Fibroblast of pulmonary artery (primary cell): Measurements from ENCODE around the gene CLDN5.

ENCODE experiments used
- DNase-seq: peaks from one replicate; pipeline ENCODE4 v3.0.0-alpha.2; 2010; ENCODE audit warnings: low read depth
- H3K4me3 ChIP-seq: replicated peaks from 2 replicates; pipeline ENCODE4 v1.5.1; 2011; ENCODE audit warnings: low read depth, mild to moderate bottlenecking, control low read depth, low read length, moderate library complexity
- CTCF ChIP-seq: IDR thresholded peaks from 2 replicates; pipeline ENCODE4 v1.5.1; 2011; ENCODE audit warnings: mild to moderate bottlenecking, control low read depth, low read length, inconsistent platforms; ENCODE audit errors: missing control alignments

Gene CLDN5

GRCh38 chr22:19524170-19525115 lies at the start of gene CLDN5:
CLDN5 (minus strand) TSS chr22:19524410; CDS start chr22:19524255, 155 bp downstream.
- peak within 1 kb of the TSS; percentile 35 for H3K4me3 ChIP-seq
- DNase-seq = peak; percentile 19
- TF ChIP-seq CTCF = no peak

GRCh38 chr22:19571995-19572394 lies 47.8 kb upstream of the CLDN5 start:
- DNase-seq = peak; percentile 14
- no peak overlapping the region for H3K4me3 ChIP-seq
- no peak for TF ChIP-seq CTCF

GRCh38 chr22:19571207-19571795 lies 47.1 kb upstream of the CLDN5 start:
- no peak for TF ChIP-seq CTCF
- peak; percentile 47 for DNase-seq
- no peak overlapping the region for H3K4me3 ChIP-seq

GRCh38 chr22:19569976-19570375 lies 45.8 kb upstream of the CLDN5 start:
- H3K4me3 ChIP-seq = no peak overlapping the region
- DNase-seq = no peak
- TF ChIP-seq CTCF = no peak

- no peak for DNase-seq
- no peak for TF ChIP-seq CTCF
- no peak overlapping the region for H3K4me3 ChIP-seq
Measured at GRCh38 chr22:19569276-19569640, 45.0 kb upstream of the CLDN5 start.

- DNase-seq = peak; percentile 91
- H3K4me3 ChIP-seq = no peak overlapping the region
- TF ChIP-seq CTCF = no peak
Measured at GRCh38 chr22:19568337-19569275, 44.4 kb upstream of the CLDN5 start.
